T-cell (primary cell): ENCODE data around the gene PRKAG3. TPM values are rescaled to one million over a fixed set of nuclear protein-coding genes. Genes with fewer than 3 reads are reported as not detected.

Source experiments
- ATAC-seq, 4 experiments: fragments of 200-7000 bp in 3 of 4; fragments of 150-1000 bp in 1 of 4; cut with Tn5 transposase; replicated peaks in 1 of 4; 1 replicate in 3 of 4; 2 replicates in 1 of 4; pipeline ENCODE4 v1.10.0; 2021; ENCODE audit warnings: moderate library complexity in 3 of 4, mild to moderate bottlenecking in 2 of 4, moderate number of reproducible peaks in 1 of 4
- CTCF ChIA-PET, 2 donors: fragments of 300-600 bp; sonication (Branson Sonifier 250); formaldehyde crosslinking; loops; one replicate each; lab custom pipeline; 2022; ENCODE audit warnings: antibody characterized with exemption in 2 of 2; lab: Charles Lee
- POLR2A ChIA-PET, 2 donors: fragments of 300-600 bp; sonication (Branson Sonifier 250); formaldehyde crosslinking; loops; one replicate each; lab custom pipeline; 2022; ENCODE audit warnings: antibody characterized with exemption in 2 of 2; lab: Charles Lee
- DNase-seq, 35 experiments: peaks; one replicate each; pipeline versions ENCODE4 v3.0.0 to v3.0.0-alpha.2; 2013 to 2023
- H3K27ac ChIP-seq: one replicate; pipeline ENCODE4 v1.5.1; 2013; ENCODE audit warnings: low read length
- H3K27me3 ChIP-seq, 2 experiments: replicated peaks in 1 of 2; 1 replicate in 1 of 2; 2 replicates in 1 of 2; pipeline versions ENCODE4 v1.6.1 to v1.7.0; 2013; ENCODE audit warnings: low read length in 1 of 2, mixed read lengths in 1 of 2; ENCODE audit not compliant: control insufficient read depth in 2 of 2, insufficient read depth in 2 of 2; ENCODE audit errors: extremely low read depth in 1 of 2
- H3K36me3 ChIP-seq, 2 donors: 1 replicate in 1 of 2; 2 replicates in 1 of 2; pipeline versions ENCODE4 v1.6.1 to v1.7.0; 2013; ENCODE audit warnings: low read length in 1 of 2; ENCODE audit not compliant: control insufficient read depth in 2 of 2, insufficient read depth in 1 of 2; ENCODE audit errors: extremely low read depth in 1 of 2
- H3K4me1 ChIP-seq, 2 experiments: 1 replicate in 1 of 2; 2 replicates in 1 of 2; pipeline versions ENCODE4 v1.6.1 to v1.7.0; 2013; ENCODE audit warnings: low read length in 2 of 2, mixed read lengths in 1 of 2; ENCODE audit not compliant: insufficient read depth in 2 of 2, control insufficient read depth in 1 of 2; ENCODE audit errors: extremely low read depth in 1 of 2
- H3K4me3 ChIP-seq, 2 donors: 1 replicate in 1 of 2; 2 replicates in 1 of 2; pipeline versions ENCODE4 v1.5.1 to v1.7.0; 2013; ENCODE audit warnings: mild to moderate bottlenecking in 2 of 2, low read length in 1 of 2, moderate library complexity in 1 of 2; ENCODE audit not compliant: control insufficient read depth in 1 of 2; ENCODE audit errors: extremely low read depth in 1 of 2
- H3K9me3 ChIP-seq: 2 replicates; pipeline ENCODE4 v1.7.0; 2013
- H3K27ac Mint-ChIP-seq, 2 donors: one replicate each; pipeline ENCODE4 v1.8.0; 2020 to 2021; ENCODE audit warnings: mild to moderate bottlenecking in 2 of 2, mixed read lengths in 2 of 2
- H3K27me3 Mint-ChIP-seq, 2 donors: one replicate each; pipeline ENCODE4 v1.8.0; 2021 to 2022; ENCODE audit warnings: mixed read lengths in 2 of 2
- H3K36me3 Mint-ChIP-seq: one replicate; pipeline ENCODE4 v1.8.0; 2021; ENCODE audit warnings: mixed read lengths
- H3K4me1 Mint-ChIP-seq, 3 donors: one replicate each; pipeline ENCODE4 v1.8.0; 2020 to 2022; ENCODE audit warnings: mixed read lengths in 3 of 3, mild to moderate bottlenecking in 1 of 3
- H3K4me3 Mint-ChIP-seq, 3 donors: one replicate each; pipeline ENCODE4 v1.8.0; 2020 to 2022; ENCODE audit warnings: mild to moderate bottlenecking in 3 of 3, mixed read lengths in 3 of 3, moderate library complexity in 3 of 3
- H3K9me3 Mint-ChIP-seq, 3 donors: one replicate each; pipeline ENCODE4 v1.8.0; 2020 to 2022; ENCODE audit warnings: mixed read lengths in 3 of 3
- WGBS: methylation state at CpG from one replicate; pipeline ENCODE4 v1.1.5; 2013; ENCODE audit warnings: missing lambda C conversion rate; ENCODE audit not compliant: insufficient coverage; 5-methylcytosine and 5-hydroxymethylcytosine counted together
- total RNA-seq, 35 experiments: library from RNA in 6 of 35; stranded (reverse) in 6 of 35; fragments of 120-200 nt in 1 of 35; gene quantifications; one replicate each; pipeline versions ENCODE4 v1.2.1 to v1.2.4 and lab custom pipeline; 2013 to 2026

Gene PRKAG3
- total RNA-seq, 5 donors from 2014 or later (not counting 1 experiment from before 2014, with no cell fraction given): not detected

- Mint-ChIP-seq H3K27ac (no peak overlapping the region), H3K27me3 (peaks cover 25 to 40% of the 10 kb centered on the region in 2 donors), H3K9me3 (no peaks in the 10 kb centered on the region), H3K4me3 (no peak overlapping the region), H3K4me1 (no peaks in the 10 kb centered on the region), H3K36me3 (no peaks in the 10 kb centered on the region)
- no peaks in the 10 kb centered on the region for H3K4me1 ChIP-seq
- POLR2A ChIA-PET: no interaction called here
- no peak for DNase-seq
- no peaks in the 10 kb centered on the region for H3K9me3 ChIP-seq
- no peak overlapping the region for H3K27ac ChIP-seq
- H3K36me3 ChIP-seq: no peaks in the 10 kb centered on the region
- H3K27me3 ChIP-seq: peaks cover 0 to 40% of the 10 kb centered on the region in 2 experiments
- 91% methylated on average over 14 of the region's 21 CpGs for WGBS
- no peak for ATAC-seq
- H3K4me3 ChIP-seq: no peak overlapping the region
- CTCF ChIA-PET: no interaction called here
Measured at GRCh38 chr2:218812096-218812815, 19.3 kb downstream of the PRKAG3 start.

- ChIA-PET POLR2A (no interaction called here), CTCF (no interaction called here)
- ATAC-seq (no peak), DNase-seq (no peak)
- Histone ChIP-seq H3K27ac (no peak overlapping the region), H3K9me3 (no peaks in the 10 kb centered on the region), H3K27me3 (peaks cover 0 to 36% of the 10 kb centered on the region in 2 experiments), H3K4me1 (no peaks in the 10 kb centered on the region), H3K4me3 (no peak overlapping the region), H3K36me3 (no peaks in the 10 kb centered on the region)
- Mint-ChIP-seq H3K9me3 (no peaks in the 10 kb centered on the region), H3K27me3 (peaks cover 21 to 35% of the 10 kb centered on the region in 2 donors), H3K27ac (no peak overlapping the region), H3K36me3 (no peaks in the 10 kb centered on the region), H3K4me3 (no peak overlapping the region), H3K4me1 (no peaks in the 10 kb centered on the region)
- WGBS: 54% methylated on average over 4 of the region's 4 CpGs
Measured at GRCh38 chr2:218811382-218811781, 20.2 kb downstream of the PRKAG3 start.

DNA sequence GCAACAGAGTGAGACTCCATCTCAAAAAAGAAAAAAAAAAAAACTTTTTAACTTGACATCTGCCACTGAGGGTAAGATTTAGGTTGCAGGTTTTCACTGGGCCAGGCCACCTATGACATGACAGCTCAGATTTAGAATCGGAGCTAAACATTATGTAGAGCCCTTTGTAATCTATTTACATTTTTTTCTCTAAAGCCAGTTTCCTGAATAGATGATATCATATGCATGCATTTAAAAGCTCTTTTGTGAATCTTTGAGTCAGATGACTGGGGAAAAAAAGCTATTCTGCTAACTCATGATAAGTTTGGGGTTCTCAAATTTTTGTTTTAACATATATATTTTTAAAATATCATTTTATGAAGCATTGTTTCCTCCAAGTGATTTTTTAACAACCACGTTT lies 21.3 kb downstream of the PRKAG3 start:
- Histone ChIP-seq H3K9me3 (no peaks in the 10 kb centered on the region), H3K27ac (no peak overlapping the region), H3K27me3 (peaks cover 0 to 39% of the 10 kb centered on the region in 2 experiments), H3K4me1 (no peaks in the 10 kb centered on the region), H3K4me3 (no peak overlapping the region), H3K36me3 (no peaks in the 10 kb centered on the region)
- no peak for ATAC-seq
- Mint-ChIP-seq H3K27me3 (peaks cover 26 to 37% of the 10 kb centered on the region in 2 donors), H3K36me3 (no peaks in the 10 kb centered on the region), H3K4me1 (no peaks in the 10 kb centered on the region), H3K27ac (no peak overlapping the region), H3K9me3 (peaks cover under 1 to 2% (median under 1%) of the 10 kb centered on the region in 3 donors), H3K4me3 (no peak overlapping the region)
- WGBS: no CpG with 5 or more reads among the region's 2 CpGs
- DNase-seq: no peak
- POLR2A ChIA-PET: no interaction called here
- CTCF ChIA-PET: interaction anchor here in 1 of 2 donors (0.6 to 0.7 kb wide), 2 partner anchors 31 to 517 kb away, joined by 5 to 7 read pairs; no protein-coding TSS in a partner anchor

DNA sequence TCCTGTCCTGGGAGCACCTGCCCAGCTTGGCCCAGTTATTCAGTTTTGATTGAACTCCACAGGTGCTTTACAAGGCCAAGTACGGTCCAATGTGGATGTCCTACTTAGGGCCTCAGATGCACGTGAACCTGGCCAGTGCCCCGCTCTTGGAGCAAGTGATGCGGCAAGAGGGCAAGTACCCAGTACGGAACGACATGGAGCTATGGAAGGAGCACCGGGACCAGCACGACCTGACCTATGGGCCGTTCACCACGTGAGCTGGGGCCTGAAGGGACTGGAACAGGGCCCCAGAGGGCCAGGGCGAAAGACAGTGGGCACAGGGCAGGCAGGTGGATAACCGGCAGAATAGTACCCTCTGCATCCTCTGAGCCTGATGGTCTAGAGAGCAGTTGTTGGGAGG lies 22.1 kb downstream of the PRKAG3 start:
- Mint-ChIP-seq H3K4me1 (no peaks in the 10 kb centered on the region), H3K27me3 (peaks cover 33 to 37% of the 10 kb centered on the region in 2 donors), H3K9me3 (peaks cover 4 to 8% (median 6%) of the 10 kb centered on the region in 3 donors), H3K27ac (no peak overlapping the region), H3K4me3 (no peak overlapping the region), H3K36me3 (no peaks in the 10 kb centered on the region)
- no peaks in the 10 kb centered on the region for H3K36me3 ChIP-seq
- H3K9me3 ChIP-seq: no peaks in the 10 kb centered on the region
- H3K27ac ChIP-seq: no peak overlapping the region
- DNase-seq (no peak), ATAC-seq (no peak)
- H3K4me3 ChIP-seq: no peak overlapping the region
- peaks cover 0 to 34% of the 10 kb centered on the region in 2 experiments for H3K27me3 ChIP-seq
- H3K4me1 ChIP-seq: no peaks in the 10 kb centered on the region
- CTCF ChIA-PET: interaction anchor here in 1 of 2 donors (0.6 kb wide), 2 partner anchors 224 to 516 kb away, joined by 3 to 7 read pairs; no protein-coding TSS in a partner anchor
- 84% methylated on average over 10 of the region's 12 CpGs for WGBS
- POLR2A ChIA-PET: no interaction called here

- no peak overlapping the region for H3K4me3 ChIP-seq
- Mint-ChIP-seq H3K27ac (no peak overlapping the region), H3K4me3 (no peak overlapping the region), H3K4me1 (peaks cover 0 to under 1% (median under 1%) of the 10 kb centered on the region in 3 donors), H3K27me3 (peaks cover 24 to 31% of the 10 kb centered on the region in 2 donors), H3K9me3 (peaks cover 4 to 13% (median 6%) of the 10 kb centered on the region in 3 donors), H3K36me3 (no peaks in the 10 kb centered on the region)
- no peaks in the 10 kb centered on the region for H3K36me3 ChIP-seq
- DNase-seq (no peak), ATAC-seq (no peak)
- H3K4me1 ChIP-seq: peaks cover 0 to 4% of the 10 kb centered on the region in 2 experiments
- CTCF ChIA-PET: interaction anchor here in 1 of 2 donors (0.6 kb wide), 1 partner anchor 30 kb away, joined by 3 read pairs; no protein-coding TSS in a partner anchor
- no peak overlapping the region for H3K27ac ChIP-seq
- peaks cover 0 to 22% of the 10 kb centered on the region in 2 experiments for H3K27me3 ChIP-seq
- POLR2A ChIA-PET: no interaction called here
- no peaks in the 10 kb centered on the region for H3K9me3 ChIP-seq
- WGBS: no CpG with 5 or more reads among the region's 4 CpGs
Measured at GRCh38 chr2:218807626-218808025, 24.0 kb downstream of the PRKAG3 start.

- Mint-ChIP-seq H3K27me3 (peaks cover 21 to 23% of the 10 kb centered on the region in 2 donors), H3K4me1 (peaks cover 5% of the 10 kb centered on the region in 3 donors), H3K27ac (no peak overlapping the region), H3K36me3 (no peaks in the 10 kb centered on the region), H3K9me3 (peaks cover 4 to 13% (median 6%) of the 10 kb centered on the region in 3 donors), H3K4me3 (no peak overlapping the region)
- peaks cover 0 to 17% of the 10 kb centered on the region in 2 experiments for H3K27me3 ChIP-seq
- ChIA-PET POLR2A (interaction anchor here in 1 of 2 donors (0.6 kb wide), 1 partner anchor 66 kb away, joined by 5 read pairs; no protein-coding TSS in a partner anchor), CTCF (interaction anchor here in 1 of 2 donors (0.8 kb wide), 1 partner anchor 297 kb away, joined by 3 read pairs; no protein-coding TSS in a partner anchor)
- H3K36me3 ChIP-seq: no peaks in the 10 kb centered on the region
- H3K4me1 ChIP-seq: peaks cover 0 to 13% of the 10 kb centered on the region in 2 experiments
- 10% methylated on average over 2 of the region's 10 CpGs for WGBS
- no peak for ATAC-seq
- H3K27ac ChIP-seq: no peak overlapping the region
- DNase-seq: no peak
- no peak overlapping the region for H3K4me3 ChIP-seq
- H3K9me3 ChIP-seq: no peaks in the 10 kb centered on the region
Measured at GRCh38 chr2:218806346-218806978, 25.1 kb downstream of the PRKAG3 start.
